Thyroid gland (tissue), 4 donors: ENCODE results near the gene IMMT. TPM values are rescaled to one million over a fixed set of nuclear protein-coding genes. Genes with fewer than 3 reads are reported as not detected.
"Not testable (repeated sequence)": the region's sequence is repeated elsewhere in the genome, so short reads cannot be mapped to it uniquely, and the experiment has no call there.

Source experiments
- DNase-seq, 2 donors: peaks; one replicate each; pipeline ENCODE4 v3.0.0-alpha.2; 2019
- H3K27ac ChIP-seq, 3 donors: fragments of 200-600 bp; sonication (generic); 1 replicate in 2 of 3; 2 replicates in 1 of 3; pipeline ENCODE4 v1.5.1; 2016 to 2019; ENCODE audit warnings: mild to moderate bottlenecking in 1 of 3, moderate library complexity in 1 of 3
- H3K27me3 ChIP-seq: fragments of 200-600 bp; sonication (generic); one replicate; pipeline ENCODE4 v1.5.1; 2019
- H3K36me3 ChIP-seq, 2 donors: fragments of 200-600 bp; sonication (generic); one replicate each; pipeline ENCODE4 v1.5.1; 2016 to 2019
- H3K4me1 ChIP-seq, 2 donors: fragments of 200-600 bp; sonication (generic); one replicate each; pipeline ENCODE4 v1.5.1; 2017 to 2019
- H3K4me3 ChIP-seq, 3 donors: fragments of 200-600 bp; sonication (generic); replicated peaks in 1 of 3; 1 replicate in 2 of 3; 2 replicates in 1 of 3; pipeline ENCODE4 v1.5.1; 2016; ENCODE audit warnings: mild to moderate bottlenecking in 1 of 3
- H3K9me3 ChIP-seq: fragments of 200-600 bp; sonication (generic); one replicate; pipeline ENCODE4 v1.5.1; 2017
- POLR2A ChIP-seq, 2 donors: fragments of 450-650 bp; IDR thresholded peaks; one replicate each; pipeline ENCODE4 v1.6.1; 2017; ENCODE audit warnings: antibody characterized with exemption in 2 of 2, mild to moderate bottlenecking in 2 of 2, moderate library complexity in 1 of 2
- WGBS, 2 donors: methylation state at CpG; one replicate each; pipeline ENCODE4 v1.1.5; 2017; 5-methylcytosine and 5-hydroxymethylcytosine counted together
- intact Hi-C: fragments of 100-400 bp; cut with DNase I; formaldehyde crosslinking; loops from one replicate; pipeline ENCODE4 v1.15.1; 2023
- total RNA-seq, 4 donors: library from RNA; depleted of rRNA; stranded (reverse); fragments of >200 nt; gene quantifications; one replicate each; pipeline ENCODE4 v1.2.3, GENCODE V29; 2016
- TF ChIP-seq, protein P1 (sequence below), 6 experiments: fragments of 200-600 bp in 3 of 6; fragments of 450-650 bp in 3 of 6; sonication (generic) in 3 of 6; IDR thresholded peaks; one replicate each; pipeline ENCODE4 v1.5.1; 2016 to 2019; ENCODE audit warnings: antibody characterized with exemption in 6 of 6, mild to moderate bottlenecking in 2 of 6, inconsistent platforms in 1 of 6, moderate library complexity in 1 of 6

IMMT gene
- total RNA-seq, 4 donors from 2014 or later: 54.0 to 88.2 (median 67.1) TPM

- Histone ChIP-seq H3K36me3 (peaks cover 9 to 12% of the 10 kb centered on the region in 2 donors), H3K27ac (no peak overlapping the region), H3K27me3 (no peaks in the 10 kb centered on the region), H3K9me3 (no peaks in the 10 kb centered on the region), H3K4me1 (peaks cover 5 to 8% of the 10 kb centered on the region in 2 donors), H3K4me3 (no peak overlapping the region)
- WGBS, 2 donors: 89 to 92% methylated on average over 2 of the region's 2 CpGs
- intact Hi-C loops: no loop called here
- TF ChIP-seq POLR2A (IDR thresholded peaks at IDR 0.05): no peak
- TF ChIP-seq, protein P1, sequence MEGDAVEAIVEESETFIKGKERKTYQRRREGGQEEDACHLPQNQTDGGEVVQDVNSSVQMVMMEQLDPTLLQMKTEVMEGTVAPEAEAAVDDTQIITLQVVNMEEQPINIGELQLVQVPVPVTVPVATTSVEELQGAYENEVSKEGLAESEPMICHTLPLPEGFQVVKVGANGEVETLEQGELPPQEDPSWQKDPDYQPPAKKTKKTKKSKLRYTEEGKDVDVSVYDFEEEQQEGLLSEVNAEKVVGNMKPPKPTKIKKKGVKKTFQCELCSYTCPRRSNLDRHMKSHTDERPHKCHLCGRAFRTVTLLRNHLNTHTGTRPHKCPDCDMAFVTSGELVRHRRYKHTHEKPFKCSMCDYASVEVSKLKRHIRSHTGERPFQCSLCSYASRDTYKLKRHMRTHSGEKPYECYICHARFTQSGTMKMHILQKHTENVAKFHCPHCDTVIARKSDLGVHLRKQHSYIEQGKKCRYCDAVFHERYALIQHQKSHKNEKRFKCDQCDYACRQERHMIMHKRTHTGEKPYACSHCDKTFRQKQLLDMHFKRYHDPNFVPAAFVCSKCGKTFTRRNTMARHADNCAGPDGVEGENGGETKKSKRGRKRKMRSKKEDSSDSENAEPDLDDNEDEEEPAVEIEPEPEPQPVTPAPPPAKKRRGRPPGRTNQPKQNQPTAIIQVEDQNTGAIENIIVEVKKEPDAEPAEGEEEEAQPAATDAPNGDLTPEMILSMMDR (IDR thresholded peaks at IDR 0.05): no peak
- no peak for DNase-seq
Measured at GRCh38 chr2:86202336-86202692, 7.1 kb upstream of the IMMT start.

- H3K4me3 ChIP-seq: no peak overlapping the region
- no peak for TF ChIP-seq POLR2A (IDR thresholded peaks at IDR 0.05)
- TF ChIP-seq, protein P1 (IDR thresholded peaks at IDR 0.05): no peak
- H3K9me3 ChIP-seq: no peaks in the 10 kb centered on the region
- peaks cover 5 to 8% of the 10 kb centered on the region in 2 donors for H3K4me1 ChIP-seq
- WGBS, 2 donors: 88 to 89% methylated on average over 8 of the region's 8 CpGs
- no peak for DNase-seq
- H3K27me3 ChIP-seq: no peaks in the 10 kb centered on the region
- no peak overlapping the region for H3K27ac ChIP-seq
- H3K36me3 ChIP-seq: peaks cover 6 to 7% of the 10 kb centered on the region in 2 donors
- intact Hi-C loops: no loop called here
Measured at GRCh38 chr2:86201671-86202335, 6.5 kb upstream of the IMMT start.

GRCh38 chr2:86200564-86200963 is 5.3 kb upstream of the IMMT start:
- intact Hi-C loops, H3K9me3 ChIP-seq, H3K4me1 ChIP-seq, H3K4me3 ChIP-seq, H3K27me3 ChIP-seq, H3K27ac ChIP-seq, DNase-seq, H3K36me3 ChIP-seq: not testable (repeated sequence)
- WGBS, 2 donors: 91 to 94% methylated on average over 11 of the region's 11 CpGs

GRCh38 chr2:86199834-86200177 is 4.5 kb upstream of the IMMT start:
- Histone ChIP-seq H3K27ac (peak overlapping the region in 2 of 3 donors; percentile 65 to 78), H3K27me3 (no peaks in the 10 kb centered on the region), H3K36me3 (no peaks in the 10 kb centered on the region), H3K9me3 (no peaks in the 10 kb centered on the region), H3K4me1 (peaks cover 8 to 10% of the 10 kb centered on the region in 2 donors), H3K4me3 (peak overlapping the region; percentile 62 to 74 (median 67))
- 9% methylated on average over 8 of the region's 8 CpGs for WGBS, 2 donors
- TF ChIP-seq, protein P1 (IDR thresholded peaks at IDR 0.05): no peak
- TF ChIP-seq POLR2A (IDR thresholded peaks at IDR 0.05): no peak
- intact Hi-C loops: loop anchor here (10.0 kb wide), 1 partner anchor 245 kb away; the partner anchor contains the start of gene KDM3A
- no peak for DNase-seq

GRCh38 chr2:86195808-86196387 is 636 bp upstream of the IMMT start:
- TF ChIP-seq, protein P1 (IDR thresholded peaks at IDR 0.05): no peak
- TF ChIP-seq POLR2A (IDR thresholded peaks at IDR 0.05): no peak
- WGBS, 2 donors: 45% methylated on average over 23 of the region's 23 CpGs
- DNase-seq: peak in 1 of 2 donors; percentile 5
- Histone ChIP-seq H3K27me3 (no peaks in the 10 kb centered on the region), H3K4me3 (peak overlapping the region; percentile 8 to 97 (median 86)), H3K9me3 (no peaks in the 10 kb centered on the region), H3K27ac (peak overlapping the region; percentile 97 to 99 (median 99)), H3K36me3 (no peaks in the 10 kb centered on the region), H3K4me1 (peaks cover 19 to 21% of the 10 kb centered on the region in 2 donors)
- intact Hi-C loops: loop anchor here (10.0 kb wide), 1 partner anchor 249 kb away; the partner anchor contains the start of gene KDM3A
